Neural cell (in vitro differentiated cells): ENCODE measurements around the gene TLL1. TPM values are rescaled to one million over a fixed set of nuclear protein-coding genes. Genes with fewer than 3 reads are reported as not detected.

Experiments
- H2AFZ ChIP-seq: fragments of 200-600, 300-800 bp; sonication (generic), shearing (Covaris generic); 2 replicates; pipeline ENCODE4 v1.6.0; 2014; ENCODE audit warnings: low read depth, mild to moderate bottlenecking, antibody characterized with exemption, low read length, moderate library complexity
- H3F3A ChIP-seq: fragments of 200-600 bp; shearing (Covaris generic); 2 replicates; pipeline ENCODE4 v1.6.1; 2016; ENCODE audit warnings: mild to moderate bottlenecking, moderate library complexity, mixed read lengths, antibody characterized with exemption, low read length; ENCODE audit not compliant: insufficient read depth, poor library complexity, severe bottlenecking
- H3K27ac ChIP-seq: fragments of 200-600, 300-800 bp; sonication (generic), shearing (Covaris generic); 2 replicates; pipeline ENCODE4 v1.5.1; 2014; ENCODE audit warnings: mild to moderate bottlenecking, low read length, moderate library complexity
- H3K27me3 ChIP-seq: fragments of 300-800, 200-600 bp; sonication (generic), shearing (Covaris generic); 2 replicates; pipeline ENCODE4 v1.6.0; 2014; ENCODE audit warnings: mild to moderate bottlenecking, low read depth, low read length, moderate library complexity; ENCODE audit not compliant: insufficient read depth
- H3K36me3 ChIP-seq: fragments of 300-800, 200-600 bp; sonication (generic), shearing (Covaris generic); 2 replicates; pipeline ENCODE4 v1.5.1; 2014; ENCODE audit warnings: mild to moderate bottlenecking, antibody characterized with exemption, low read length, moderate library complexity; ENCODE audit not compliant: insufficient read depth
- H3K4me2 ChIP-seq: fragments of 300-800, 200-600 bp; sonication (generic), shearing (Covaris generic); 2 replicates; pipeline ENCODE4 v1.6.0; 2014; ENCODE audit warnings: mild to moderate bottlenecking, low read length
- H3K4me3 ChIP-seq: fragments of 300-800, 200-600 bp; sonication (generic), shearing (Covaris generic); 2 replicates; pipeline ENCODE4 v1.5.1; 2014; ENCODE audit warnings: mild to moderate bottlenecking, low read length, moderate library complexity
- H3K79me2 ChIP-seq: fragments of 200-600 bp; shearing (Covaris generic); replicated peaks from 2 replicates; pipeline ENCODE4 v1.6.0; 2014; ENCODE audit warnings: mild to moderate bottlenecking, low read length, moderate library complexity; ENCODE audit not compliant: insufficient read depth
- H3K9ac ChIP-seq: fragments of 300-800, 200-600 bp; sonication (generic), shearing (Covaris generic); 2 replicates; pipeline ENCODE4 v1.6.1; 2016; ENCODE audit warnings: mild to moderate bottlenecking, low read length, mixed read lengths
- H3K9me2 ChIP-seq: fragments of 200-600 bp; shearing (Covaris generic); 2 replicates; pipeline ENCODE4 v1.6.1; 2016; ENCODE audit warnings: mild to moderate bottlenecking, low read length, mixed read lengths; ENCODE audit not compliant: insufficient read depth
- H3K9me3 ChIP-seq: fragments of 200-600, 300-800 bp; sonication (generic), shearing (Covaris generic); 2 replicates; pipeline ENCODE4 v1.6.1; 2016; ENCODE audit warnings: mild to moderate bottlenecking, mixed run types, low read length, moderate library complexity, mixed read lengths
- H4K20me1 ChIP-seq: fragments of 200-600 bp; shearing (Covaris generic); 2 replicates; pipeline ENCODE4 v1.6.1; 2016; ENCODE audit warnings: mild to moderate bottlenecking, mixed run types; ENCODE audit not compliant: insufficient read depth
- EP300 ChIP-seq: fragments of 450-650 bp; conservative IDR thresholded peaks from 2 replicates; pipeline ENCODE4 v1.6.1; 2014; ENCODE audit warnings: antibody characterized with exemption, mild to moderate bottlenecking, moderate library complexity; ENCODE audit not compliant: poor library complexity, severe bottlenecking
- EZH2 ChIP-seq: fragments of 200-600, 300-800 bp; shearing (Covaris generic), sonication (generic); IDR thresholded peaks from 2 replicates; pipeline ENCODE4 v1.6.1; 2014; ENCODE audit warnings: antibody characterized with exemption, low read length, borderline replicate concordance, mild to moderate bottlenecking; ENCODE audit not compliant: insufficient read depth, poor library complexity, severe bottlenecking
- MXI1 ChIP-seq: fragments of 450-650 bp; conservative IDR thresholded peaks from 2 replicates; pipeline ENCODE4 v1.6.1; 2014; ENCODE audit warnings: antibody characterized with exemption, mild to moderate bottlenecking; ENCODE audit not compliant: poor library complexity, severe bottlenecking
- POLR2AphosphoS5 ChIP-seq: IDR thresholded peaks from 2 replicates; pipeline ENCODE4 v1.6.1; 2012
- RAD21 ChIP-seq: fragments of 450-650 bp; conservative IDR thresholded peaks from 2 replicates; pipeline ENCODE4 v1.6.1; 2014; ENCODE audit warnings: antibody characterized with exemption, mild to moderate bottlenecking, moderate library complexity
- SMC3 ChIP-seq: fragments of 450-650 bp; conservative IDR thresholded peaks from 2 replicates; pipeline ENCODE4 v1.6.1; 2014; ENCODE audit warnings: antibody characterized with exemption, mild to moderate bottlenecking, moderate library complexity; ENCODE audit not compliant: poor library complexity
- TAF1 ChIP-seq: IDR thresholded peaks from 2 replicates; pipeline ENCODE4 v1.6.1; 2012; ENCODE audit warnings: low read depth
- polyA plus RNA-seq: library from polyadenylated mRNA; depleted of rRNA; stranded (reverse); fragments of >200 nt; gene quantifications from 2 replicates; pipeline ENCODE4 v1.2.3, GENCODE V29; 2014
- TF ChIP-seq, protein P1 (sequence below): fragments of 450-650 bp; IDR thresholded peaks from 2 replicates; pipeline ENCODE4 v1.5.1; 2014; ENCODE audit warnings: antibody characterized with exemption, mild to moderate bottlenecking, moderate library complexity; ENCODE audit not compliant: poor library complexity, severe bottlenecking
- TF ChIP-seq, protein P2 (sequence below): IDR thresholded peaks from 2 replicates; pipeline ENCODE4 v1.6.1; 2012; ENCODE audit warnings: borderline replicate concordance

TLL1 gene
- polyA plus RNA-seq, 1 donor from 2014 or later = not detected

DNA sequence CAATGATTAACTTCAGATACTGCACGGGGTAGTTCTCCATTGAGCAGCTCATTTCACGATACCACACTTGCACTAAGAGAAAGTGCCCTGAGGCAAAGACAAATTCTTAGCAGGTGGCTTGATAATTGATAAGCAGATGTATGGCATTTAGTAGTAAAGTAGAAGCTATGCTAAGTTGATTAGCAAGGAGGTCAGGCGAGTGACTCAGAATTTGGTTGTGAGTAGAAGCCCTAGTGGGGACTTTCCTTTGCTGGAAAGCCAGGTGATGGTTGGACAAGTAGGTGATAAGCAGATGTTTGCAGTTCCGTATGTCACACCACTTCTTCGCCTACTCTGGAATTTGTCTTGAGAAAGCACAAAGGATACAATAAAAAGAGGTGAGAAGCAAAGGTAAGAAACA lies 58.7 kb downstream of the TLL1 start:
- H2AFZ ChIP-seq = no peak overlapping the region
- H3K27ac ChIP-seq = no peak overlapping the region
- H3F3A ChIP-seq = no peaks in the 10 kb centered on the region

DNA sequence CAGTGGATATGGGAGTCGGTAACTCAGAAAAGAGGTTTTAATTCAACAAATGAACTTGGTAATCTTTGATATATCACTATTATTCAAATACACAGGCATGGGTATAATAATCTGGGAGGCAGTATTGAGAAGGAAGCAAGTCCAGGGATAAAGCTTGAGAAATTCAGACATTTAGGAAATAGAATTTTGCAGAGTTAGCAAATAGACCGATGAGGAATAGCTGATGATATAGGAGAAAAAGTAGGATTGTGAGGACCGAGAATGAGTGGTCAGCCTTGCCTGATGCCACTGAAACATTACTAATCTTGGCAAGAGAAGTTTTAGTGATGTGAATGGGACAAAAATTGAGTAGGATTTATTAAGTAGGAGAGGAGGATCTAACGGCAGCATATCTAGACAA lies 71.9 kb downstream of the TLL1 start:
- Histone ChIP-seq H3K9me2 (no peaks in the 10 kb centered on the region), H3K4me2 (no peak overlapping the region), H3K27ac (no peak overlapping the region), H2AFZ (no peak overlapping the region), H3K4me3 (no peak overlapping the region), H3K79me2 (no peaks in the 10 kb centered on the region), H3K27me3 (no peaks in the 10 kb centered on the region), H3K9me3 (no peaks in the 10 kb centered on the region), H3K36me3 (no peaks in the 10 kb centered on the region), H4K20me1 (no peaks in the 10 kb centered on the region), H3K9ac (no peak overlapping the region), H3F3A (no peaks in the 10 kb centered on the region)
- TF ChIP-seq TAF1 (no peak), MXI1 (no peak), RAD21 (no peak), SMC3 (no peak), EP300 (no peak), POLR2AphosphoS5 (no peak), EZH2 (no peak)
- TF ChIP-seq, protein P1, sequence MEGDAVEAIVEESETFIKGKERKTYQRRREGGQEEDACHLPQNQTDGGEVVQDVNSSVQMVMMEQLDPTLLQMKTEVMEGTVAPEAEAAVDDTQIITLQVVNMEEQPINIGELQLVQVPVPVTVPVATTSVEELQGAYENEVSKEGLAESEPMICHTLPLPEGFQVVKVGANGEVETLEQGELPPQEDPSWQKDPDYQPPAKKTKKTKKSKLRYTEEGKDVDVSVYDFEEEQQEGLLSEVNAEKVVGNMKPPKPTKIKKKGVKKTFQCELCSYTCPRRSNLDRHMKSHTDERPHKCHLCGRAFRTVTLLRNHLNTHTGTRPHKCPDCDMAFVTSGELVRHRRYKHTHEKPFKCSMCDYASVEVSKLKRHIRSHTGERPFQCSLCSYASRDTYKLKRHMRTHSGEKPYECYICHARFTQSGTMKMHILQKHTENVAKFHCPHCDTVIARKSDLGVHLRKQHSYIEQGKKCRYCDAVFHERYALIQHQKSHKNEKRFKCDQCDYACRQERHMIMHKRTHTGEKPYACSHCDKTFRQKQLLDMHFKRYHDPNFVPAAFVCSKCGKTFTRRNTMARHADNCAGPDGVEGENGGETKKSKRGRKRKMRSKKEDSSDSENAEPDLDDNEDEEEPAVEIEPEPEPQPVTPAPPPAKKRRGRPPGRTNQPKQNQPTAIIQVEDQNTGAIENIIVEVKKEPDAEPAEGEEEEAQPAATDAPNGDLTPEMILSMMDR = no peak
- TF ChIP-seq, protein P2, sequence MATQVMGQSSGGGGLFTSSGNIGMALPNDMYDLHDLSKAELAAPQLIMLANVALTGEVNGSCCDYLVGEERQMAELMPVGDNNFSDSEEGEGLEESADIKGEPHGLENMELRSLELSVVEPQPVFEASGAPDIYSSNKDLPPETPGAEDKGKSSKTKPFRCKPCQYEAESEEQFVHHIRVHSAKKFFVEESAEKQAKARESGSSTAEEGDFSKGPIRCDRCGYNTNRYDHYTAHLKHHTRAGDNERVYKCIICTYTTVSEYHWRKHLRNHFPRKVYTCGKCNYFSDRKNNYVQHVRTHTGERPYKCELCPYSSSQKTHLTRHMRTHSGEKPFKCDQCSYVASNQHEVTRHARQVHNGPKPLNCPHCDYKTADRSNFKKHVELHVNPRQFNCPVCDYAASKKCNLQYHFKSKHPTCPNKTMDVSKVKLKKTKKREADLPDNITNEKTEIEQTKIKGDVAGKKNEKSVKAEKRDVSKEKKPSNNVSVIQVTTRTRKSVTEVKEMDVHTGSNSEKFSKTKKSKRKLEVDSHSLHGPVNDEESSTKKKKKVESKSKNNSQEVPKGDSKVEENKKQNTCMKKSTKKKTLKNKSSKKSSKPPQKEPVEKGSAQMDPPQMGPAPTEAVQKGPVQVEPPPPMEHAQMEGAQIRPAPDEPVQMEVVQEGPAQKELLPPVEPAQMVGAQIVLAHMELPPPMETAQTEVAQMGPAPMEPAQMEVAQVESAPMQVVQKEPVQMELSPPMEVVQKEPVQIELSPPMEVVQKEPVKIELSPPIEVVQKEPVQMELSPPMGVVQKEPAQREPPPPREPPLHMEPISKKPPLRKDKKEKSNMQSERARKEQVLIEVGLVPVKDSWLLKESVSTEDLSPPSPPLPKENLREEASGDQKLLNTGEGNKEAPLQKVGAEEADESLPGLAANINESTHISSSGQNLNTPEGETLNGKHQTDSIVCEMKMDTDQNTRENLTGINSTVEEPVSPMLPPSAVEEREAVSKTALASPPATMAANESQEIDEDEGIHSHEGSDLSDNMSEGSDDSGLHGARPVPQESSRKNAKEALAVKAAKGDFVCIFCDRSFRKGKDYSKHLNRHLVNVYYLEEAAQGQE = no peak

More for the DNA sequence above, 58.7 kb downstream of the TLL1 start:
- TF ChIP-seq RAD21 (no peak), MXI1 (no peak), EZH2 (no peak), EP300 (no peak), TAF1 (no peak), POLR2AphosphoS5 (no peak), SMC3 (no peak)
- TF ChIP-seq, protein P1 = no peak
- TF ChIP-seq, protein P2 = no peak
- H3K79me2 ChIP-seq = no peaks in the 10 kb centered on the region
- H3K4me3 ChIP-seq = no peak overlapping the region
- no peaks in the 10 kb centered on the region for H3K36me3 ChIP-seq
- H3K9me2 ChIP-seq = no peaks in the 10 kb centered on the region
- H3K9ac ChIP-seq = no peak overlapping the region
- no peaks in the 10 kb centered on the region for H3K9me3 ChIP-seq
- H3K27me3 ChIP-seq = no peaks in the 10 kb centered on the region
- no peak overlapping the region for H3K4me2 ChIP-seq
- H4K20me1 ChIP-seq = no peaks in the 10 kb centered on the region
